GM12873 (cell line): ENCODE results near the gene ATPAF2.

Experiments used
- CTCF ChIP-seq: IDR thresholded peaks from 2 replicates; pipeline ENCODE4 v1.5.1; 2012; ENCODE audit warnings: low read depth, mild to moderate bottlenecking, moderate library complexity, low read length, control low read depth; ENCODE audit not compliant: insufficient read depth; ENCODE audit errors: missing control alignments

Gene ATPAF2

GRCh38 chr17:18020971-18021370, 18.0 kb downstream of the ATPAF2 start:
- no peak for TF ChIP-seq CTCF

DNA sequence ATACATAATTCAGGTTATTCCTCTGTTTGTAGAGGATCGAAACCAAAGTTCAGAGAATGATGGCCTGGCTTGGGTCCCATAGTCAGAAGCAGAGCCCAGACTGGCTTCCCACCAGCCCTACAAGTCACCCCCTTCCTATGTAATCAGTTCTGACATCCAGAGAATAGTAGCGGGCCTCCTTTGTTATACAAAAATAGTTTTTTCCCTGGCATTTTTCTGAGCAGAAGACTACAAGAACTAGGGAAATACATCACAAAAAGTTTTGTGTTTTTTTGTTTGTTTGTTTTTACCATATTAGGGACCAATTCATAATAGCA, 19.2 kb downstream of the ATPAF2 start:
- TF ChIP-seq CTCF, result no peak

- TF ChIP-seq CTCF, result no peak
Observed at GRCh38 chr17:18018411-18018921, 20.5 kb downstream of the ATPAF2 start.

DNA sequence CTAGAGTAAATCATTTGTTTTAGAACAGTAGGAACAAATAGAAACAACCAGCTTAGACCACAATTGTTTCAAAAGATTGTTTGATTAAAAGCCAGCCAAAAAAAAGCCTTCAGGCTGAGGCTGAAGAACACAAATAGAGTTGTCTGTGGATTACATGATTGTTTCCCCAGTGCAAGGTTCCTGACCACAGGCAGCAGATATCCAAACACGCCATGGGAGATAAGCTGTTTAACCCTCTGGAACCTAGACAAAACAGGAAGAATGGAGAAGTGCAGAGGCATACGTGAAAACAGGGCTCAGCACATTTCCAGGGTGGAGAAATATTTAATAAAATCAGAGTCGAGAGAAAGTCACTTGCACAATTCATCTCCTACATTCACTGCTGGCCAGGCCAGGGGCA, 21.0 kb downstream of the ATPAF2 start:
- TF ChIP-seq CTCF, result no peak

- no peak for TF ChIP-seq CTCF
Observed at GRCh38 chr17:18016426-18016825, 22.5 kb downstream of the ATPAF2 start.

GRCh38 chr17:18015593-18015992, 23.4 kb downstream of the ATPAF2 start:
- no peak for TF ChIP-seq CTCF

- TF ChIP-seq CTCF, result no peak
Observed at GRCh38 chr17:18014006-18014405, 25.0 kb downstream of the ATPAF2 start.
